Activated naive CD8-positive, alpha-beta T cell treated with anti-CD3 and anti-CD28 coated beads for 36 hours (primary cell): ENCODE measurements around the gene RAD9A. TPM values are rescaled to one million over a fixed set of nuclear protein-coding genes. Genes with fewer than 3 reads are reported as not detected.

Experiments used
- DNase-seq: peaks from one replicate; pipeline ENCODE4 v3.0.0; 2021
- H3K27ac Mint-ChIP-seq: one replicate; pipeline ENCODE4 v1.8.0; 2022; ENCODE audit warnings: mild to moderate bottlenecking, moderate library complexity, mixed read lengths
- H3K27me3 Mint-ChIP-seq: one replicate; pipeline ENCODE4 v1.8.0; 2022; ENCODE audit warnings: mild to moderate bottlenecking, mixed read lengths
- H3K36me3 Mint-ChIP-seq: one replicate; pipeline ENCODE4 v1.8.0; 2021; ENCODE audit warnings: mild to moderate bottlenecking, mixed read lengths
- H3K4me1 Mint-ChIP-seq: one replicate; pipeline ENCODE4 v1.8.0; 2021; ENCODE audit warnings: mixed read lengths
- H3K4me3 Mint-ChIP-seq: one replicate; pipeline ENCODE4 v1.8.0; 2022; ENCODE audit warnings: mild to moderate bottlenecking, moderate library complexity, mixed read lengths
- H3K9me3 Mint-ChIP-seq: one replicate; pipeline ENCODE4 v1.8.0; 2022; ENCODE audit warnings: mixed read lengths
- total RNA-seq, 2 experiments: library from RNA; stranded (reverse); gene quantifications; one replicate each; pipeline ENCODE4 v1.2.3, GENCODE V29; 2021

The RAD9A gene
- total RNA-seq, 2 experiments from 2014 or later = 31.2 to 33.7 TPM

DNA sequence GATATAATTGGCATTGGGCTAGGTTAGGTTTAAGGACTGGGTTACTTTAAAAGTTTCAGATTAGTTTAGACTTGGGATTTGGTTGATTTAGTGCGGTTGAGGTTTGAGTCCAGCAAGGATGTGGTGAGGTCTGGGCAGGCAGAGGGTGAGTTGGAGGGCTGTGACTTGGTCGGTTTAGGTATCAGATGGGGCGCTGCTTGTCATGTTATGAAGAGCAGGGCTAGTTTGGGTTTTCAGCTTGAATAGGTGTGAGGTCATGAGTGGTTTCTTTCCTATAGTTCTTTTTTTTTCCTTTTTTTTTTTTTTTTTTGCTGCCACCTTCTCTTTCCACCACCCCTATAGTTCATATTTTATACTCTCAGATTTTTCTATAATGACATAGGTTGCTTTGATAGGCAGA lies 23.2 kb upstream of the RAD9A start:
- no peak overlapping the region for H3K27ac Mint-ChIP-seq
- H3K27me3 Mint-ChIP-seq = peaks cover 14% of the 10 kb centered on the region
- peaks cover 39% of the 10 kb centered on the region for H3K4me1 Mint-ChIP-seq
- no peaks in the 10 kb centered on the region for H3K9me3 Mint-ChIP-seq
- no peak for DNase-seq
- no peaks in the 10 kb centered on the region for H3K36me3 Mint-ChIP-seq
- no peak overlapping the region for H3K4me3 Mint-ChIP-seq

DNA sequence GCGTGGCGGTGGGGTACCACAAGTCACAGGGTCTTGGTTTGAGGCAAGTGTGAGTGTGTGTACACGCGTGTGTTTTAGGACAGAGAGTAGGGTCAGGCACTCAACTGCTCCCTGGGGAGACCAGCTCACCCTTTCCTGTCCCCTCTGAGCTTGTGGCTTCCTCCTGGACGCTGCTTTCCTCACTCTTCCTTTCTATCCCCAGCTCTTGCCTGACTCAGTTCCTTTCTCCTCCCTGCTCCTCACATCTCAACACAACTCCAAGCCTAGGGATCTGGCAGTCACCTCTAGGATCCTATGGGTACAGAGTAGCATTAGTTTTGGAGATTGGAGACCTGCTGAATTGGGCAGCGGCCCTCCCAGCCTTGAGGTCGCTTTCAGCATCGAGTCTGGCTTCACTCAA lies 22.5 kb upstream of the RAD9A start:
- Mint-ChIP-seq H3K27ac (no peak overlapping the region), H3K4me3 (no peak overlapping the region), H3K9me3 (no peaks in the 10 kb centered on the region), H3K27me3 (peaks cover 18% of the 10 kb centered on the region), H3K4me1 (peaks cover 41% of the 10 kb centered on the region), H3K36me3 (no peaks in the 10 kb centered on the region)
- DNase-seq = no peak

DNA sequence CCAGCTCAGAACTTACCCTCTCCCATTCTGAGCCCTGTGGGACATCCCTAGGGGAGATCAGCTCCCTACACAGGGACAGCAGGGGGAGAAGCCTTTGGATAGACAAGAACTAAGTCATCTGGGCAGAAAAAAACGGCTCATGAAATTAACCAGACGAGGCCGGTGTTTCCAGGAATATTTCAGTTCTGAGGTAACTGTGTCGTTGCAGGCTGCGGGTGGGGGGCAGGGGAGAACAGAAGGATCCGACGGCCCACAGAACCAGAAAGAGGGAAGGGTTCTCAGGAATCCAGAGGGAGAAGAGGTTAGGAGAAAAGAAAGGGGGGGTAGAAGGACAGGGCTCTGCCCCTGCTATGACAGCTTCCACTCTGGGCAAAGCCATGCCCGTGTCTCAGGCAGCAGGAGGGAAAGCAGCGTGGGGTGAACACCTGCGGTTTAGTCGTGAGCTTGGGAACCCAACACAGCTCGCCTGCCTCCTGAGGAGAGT lies 21.9 kb upstream of the RAD9A start:
- no peaks in the 10 kb centered on the region for H3K36me3 Mint-ChIP-seq
- H3K4me3 Mint-ChIP-seq = no peak overlapping the region
- peaks cover 43% of the 10 kb centered on the region for H3K4me1 Mint-ChIP-seq
- H3K9me3 Mint-ChIP-seq = no peaks in the 10 kb centered on the region
- no peak for DNase-seq
- peaks cover 18% of the 10 kb centered on the region for H3K27me3 Mint-ChIP-seq
- no peak overlapping the region for H3K27ac Mint-ChIP-seq

DNA sequence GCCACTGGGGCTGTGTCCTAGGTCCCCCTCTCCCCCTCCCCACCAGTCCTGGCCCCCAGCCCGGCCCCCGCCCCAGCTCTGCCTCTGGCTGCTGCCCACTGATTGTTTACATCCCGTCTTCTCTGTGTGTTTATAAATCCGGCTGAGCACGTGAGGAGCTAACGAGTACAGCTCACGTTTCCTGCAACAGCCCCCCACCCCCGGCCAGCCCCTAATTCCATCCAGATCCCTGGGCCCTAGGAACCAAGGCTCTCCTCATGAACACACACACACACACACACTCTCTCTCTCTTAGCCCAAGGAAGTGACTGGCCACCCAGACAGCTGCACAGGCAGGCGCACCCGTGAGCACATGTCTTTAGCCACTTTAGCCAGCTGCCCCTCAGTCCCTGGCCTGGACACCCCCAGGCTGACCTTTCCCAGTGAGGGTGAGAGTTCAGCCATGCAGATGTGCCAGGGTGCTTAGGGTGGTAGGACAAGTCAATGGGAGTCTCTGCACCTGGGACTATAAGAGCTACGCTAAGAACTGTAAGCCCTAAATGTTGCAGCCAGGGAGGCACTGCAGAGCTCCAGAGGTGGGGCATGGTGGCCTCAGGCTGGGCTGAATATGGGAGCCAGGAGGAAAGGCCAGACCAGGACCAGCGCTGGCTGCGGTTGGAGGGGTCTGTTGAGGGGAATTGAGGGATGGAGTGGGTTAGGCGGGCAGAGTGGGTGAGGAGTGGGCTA lies 21.3 kb upstream of the RAD9A start:
- no peak for DNase-seq
- no peak overlapping the region for H3K4me3 Mint-ChIP-seq
- peaks cover 42% of the 10 kb centered on the region for H3K4me1 Mint-ChIP-seq
- H3K9me3 Mint-ChIP-seq = no peaks in the 10 kb centered on the region
- H3K27me3 Mint-ChIP-seq = peaks cover 20% of the 10 kb centered on the region
- no peaks in the 10 kb centered on the region for H3K36me3 Mint-ChIP-seq
- no peak overlapping the region for H3K27ac Mint-ChIP-seq

DNA sequence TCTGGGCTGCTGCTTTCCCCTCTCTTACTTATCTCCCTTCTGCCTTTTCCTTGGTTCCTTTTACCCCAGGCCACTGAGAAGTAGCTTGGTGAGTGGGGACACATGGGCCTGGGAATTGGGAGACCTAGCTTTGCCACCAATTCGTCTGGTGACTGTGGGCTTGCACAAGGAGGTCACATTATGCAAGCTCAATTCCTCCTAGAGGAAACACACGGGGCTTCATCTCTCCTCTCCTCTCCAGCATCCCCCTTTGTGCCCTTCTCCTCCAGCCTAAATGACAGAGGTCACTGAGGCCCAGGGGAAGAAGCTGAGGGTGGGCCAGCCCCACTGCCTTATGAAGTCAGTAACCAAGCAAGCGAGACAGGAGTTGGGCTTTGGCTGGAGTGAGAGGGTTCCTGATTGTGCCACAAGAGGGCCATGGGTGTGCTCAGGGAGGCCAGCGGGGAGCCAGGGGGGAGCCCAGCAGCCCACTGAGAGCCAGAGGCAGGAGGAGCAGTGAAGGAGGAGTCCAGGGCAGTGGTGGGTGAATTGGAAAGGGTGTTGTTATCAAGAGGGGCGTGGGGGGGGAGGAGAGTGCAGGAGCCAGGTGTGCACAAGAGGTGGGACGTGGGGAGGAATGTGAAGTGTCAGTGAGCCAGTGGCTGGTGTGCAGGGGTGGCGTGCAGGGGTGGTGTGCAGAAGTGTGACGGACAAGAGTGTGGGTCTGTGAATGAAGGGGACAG lies 20.4 kb upstream of the RAD9A start:
- Mint-ChIP-seq H3K27me3 (peaks cover 29% of the 10 kb centered on the region), H3K36me3 (no peaks in the 10 kb centered on the region), H3K4me1 (peaks cover 42% of the 10 kb centered on the region), H3K27ac (no peak overlapping the region), H3K9me3 (no peaks in the 10 kb centered on the region), H3K4me3 (peak overlapping the region; percentile 27)
- no peak for DNase-seq

DNA sequence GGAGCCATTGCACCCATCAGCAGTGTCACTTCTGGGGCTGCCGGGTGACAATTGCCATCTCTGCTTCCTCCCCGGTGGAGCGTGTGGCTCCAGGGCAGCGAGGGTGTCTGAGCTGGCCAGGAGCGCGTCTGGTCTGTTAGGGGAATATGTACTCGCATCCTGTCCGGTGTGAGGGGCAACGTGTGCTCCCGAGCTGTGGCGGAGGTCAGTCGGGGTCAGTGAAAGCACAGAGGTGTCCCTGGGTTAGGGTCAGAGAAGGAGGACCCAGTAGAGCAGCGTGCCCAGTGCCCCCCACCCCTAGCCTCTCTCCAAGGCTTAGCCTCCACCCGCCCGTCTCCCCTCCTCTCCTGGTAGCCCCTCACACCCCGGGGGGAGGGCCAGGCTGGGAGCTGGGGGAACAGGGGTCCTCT lies 19.9 kb upstream of the RAD9A start:
- no peak for DNase-seq
- Mint-ChIP-seq H3K4me3 (peak overlapping the region; percentile 27), H3K27me3 (peaks cover 31% of the 10 kb centered on the region), H3K9me3 (no peaks in the 10 kb centered on the region), H3K27ac (no peak overlapping the region), H3K4me1 (peaks cover 42% of the 10 kb centered on the region), H3K36me3 (no peaks in the 10 kb centered on the region)

DNA sequence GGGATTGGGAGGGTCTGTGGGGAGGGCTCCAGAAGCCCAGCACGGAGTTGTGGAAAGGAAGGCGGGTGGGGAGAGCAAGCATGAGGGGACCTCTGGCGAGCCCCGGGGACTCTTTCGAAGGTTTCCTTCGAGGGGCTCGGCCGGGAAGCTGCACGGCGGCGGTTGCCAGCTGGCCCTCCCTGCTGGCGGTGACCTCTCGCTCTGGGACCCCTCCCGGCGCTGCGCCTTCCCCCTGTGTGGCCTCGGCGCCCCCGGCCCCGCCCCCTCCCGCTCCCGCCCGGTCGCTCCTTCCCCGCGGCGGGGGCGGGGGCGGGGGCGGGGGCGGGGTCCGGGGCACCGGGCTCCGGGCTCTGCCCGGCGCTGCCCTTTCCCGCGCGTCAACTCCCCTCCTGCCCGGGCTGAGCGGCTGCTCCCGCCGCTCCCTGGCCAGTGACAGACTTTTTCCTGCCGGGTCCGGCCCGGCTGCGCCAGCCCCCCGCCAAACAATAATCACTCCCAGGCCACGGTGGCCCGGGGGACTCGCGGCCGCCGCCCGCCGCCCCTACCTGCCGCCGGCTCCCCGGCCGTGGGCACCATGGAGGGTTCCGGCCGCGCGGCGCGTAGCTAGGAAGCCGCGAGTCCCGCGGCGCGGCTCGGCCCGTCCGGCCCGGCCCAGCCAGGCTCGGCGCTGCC lies 19.3 kb upstream of the RAD9A start:
- Mint-ChIP-seq H3K27me3 (peaks cover 31% of the 10 kb centered on the region), H3K36me3 (no peaks in the 10 kb centered on the region), H3K4me1 (peaks cover 42% of the 10 kb centered on the region), H3K4me3 (no peak overlapping the region), H3K27ac (no peak overlapping the region), H3K9me3 (no peaks in the 10 kb centered on the region)
- no peak for DNase-seq

DNA sequence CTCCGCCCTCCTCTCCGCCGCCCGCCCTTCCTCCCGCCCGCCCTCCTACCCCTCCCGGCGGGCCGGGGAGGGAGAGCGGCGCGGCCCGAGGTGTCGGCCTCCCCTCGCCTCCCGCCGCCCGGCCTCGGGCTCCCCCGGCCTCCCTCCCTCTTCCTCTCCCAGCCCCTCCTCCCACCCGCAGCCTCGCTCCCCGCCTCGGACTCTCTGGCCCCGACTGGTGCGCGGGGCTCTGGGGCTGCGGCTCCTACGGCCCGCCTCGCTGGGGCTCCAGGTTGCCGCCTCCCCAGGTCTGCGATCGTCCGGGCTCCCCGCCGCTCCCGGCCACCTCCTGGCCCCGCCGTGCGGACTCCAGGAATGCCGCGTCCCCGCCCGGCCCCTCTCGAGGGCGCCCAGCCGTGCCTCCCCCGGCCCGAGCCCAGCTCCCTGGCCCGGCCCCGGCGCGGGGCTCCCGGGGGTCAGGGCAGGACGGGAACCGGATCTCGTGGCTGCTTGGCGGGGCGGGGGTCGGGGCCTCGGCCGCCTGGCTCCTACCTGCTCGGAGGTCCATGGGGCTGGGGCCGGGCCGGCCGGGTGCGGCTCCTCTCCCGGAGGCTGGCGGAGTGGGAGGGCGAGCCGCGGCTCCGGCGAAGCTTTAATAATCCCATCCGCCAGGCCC lies 18.7 kb upstream of the RAD9A start, which contains the start of gene CLCF1:
TSS of gene CLCF1 (minus strand) at position 606 of the 655 bp plus-strand sequence. CDS start at position 547, 59 bp downstream.
- Mint-ChIP-seq H3K4me3 (peak within 1 kb of the TSS; percentile 75), H3K27me3 (peaks cover 31% of the 10 kb centered on the region), H3K27ac (peak within 1 kb of the TSS; percentile 54), H3K9me3 (no peaks in the 10 kb centered on the region), H3K36me3 (no peaks in the 10 kb centered on the region), H3K4me1 (peaks cover 39% of the 10 kb centered on the region)
- peak; percentile 31 for DNase-seq

DNA sequence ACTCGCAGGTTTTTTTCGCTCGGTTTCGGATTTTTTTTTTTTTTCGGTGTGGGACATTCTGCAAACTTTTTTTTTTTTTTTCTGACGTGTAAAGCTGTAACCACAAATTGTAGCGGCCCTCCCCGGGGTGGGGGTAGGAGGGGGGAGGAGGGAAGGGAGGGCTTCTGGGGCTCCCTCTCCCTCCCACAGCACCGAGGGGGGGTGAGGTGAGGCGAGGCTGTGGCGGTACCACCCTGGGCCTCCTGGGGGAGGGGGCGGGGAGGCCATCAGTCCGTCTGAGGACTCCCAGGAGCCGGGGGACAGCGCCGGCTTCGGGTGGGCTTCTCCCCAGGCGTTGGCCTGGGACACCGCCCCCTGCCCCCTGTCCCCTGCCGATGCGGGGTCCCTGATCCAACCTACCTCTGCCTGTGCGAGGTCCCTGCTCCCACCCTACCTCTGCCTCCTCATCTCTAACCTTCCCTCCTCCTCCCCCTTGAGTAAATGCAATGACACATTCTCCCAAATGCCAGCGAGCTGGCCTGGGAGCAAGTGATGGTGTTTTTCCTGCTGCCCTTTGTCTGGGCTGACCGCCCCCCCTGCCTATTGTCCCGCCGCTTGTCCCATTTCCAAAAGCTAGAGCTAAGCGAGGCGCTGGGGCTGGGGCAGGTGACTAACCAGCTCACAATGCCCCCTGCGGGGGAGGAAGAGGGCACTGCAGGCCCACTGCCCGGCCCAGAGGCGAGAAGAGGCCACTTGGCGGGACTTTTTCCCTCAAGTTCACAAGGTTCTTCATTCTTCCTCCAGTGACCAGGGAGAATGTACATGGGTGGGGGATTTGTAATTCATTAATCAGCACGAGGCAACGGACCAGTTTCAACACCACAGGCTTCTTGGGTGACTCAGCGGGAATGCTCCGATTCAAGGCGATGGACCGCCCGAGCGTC lies 17.9 kb upstream of the RAD9A start:
- Mint-ChIP-seq H3K4me3 (peak overlapping the region; percentile 75), H3K27ac (peak overlapping the region; percentile 54), H3K36me3 (no peaks in the 10 kb centered on the region), H3K27me3 (peaks cover 31% of the 10 kb centered on the region), H3K9me3 (no peaks in the 10 kb centered on the region), H3K4me1 (peaks cover 31% of the 10 kb centered on the region)
- DNase-seq = peak; percentile 56

DNA sequence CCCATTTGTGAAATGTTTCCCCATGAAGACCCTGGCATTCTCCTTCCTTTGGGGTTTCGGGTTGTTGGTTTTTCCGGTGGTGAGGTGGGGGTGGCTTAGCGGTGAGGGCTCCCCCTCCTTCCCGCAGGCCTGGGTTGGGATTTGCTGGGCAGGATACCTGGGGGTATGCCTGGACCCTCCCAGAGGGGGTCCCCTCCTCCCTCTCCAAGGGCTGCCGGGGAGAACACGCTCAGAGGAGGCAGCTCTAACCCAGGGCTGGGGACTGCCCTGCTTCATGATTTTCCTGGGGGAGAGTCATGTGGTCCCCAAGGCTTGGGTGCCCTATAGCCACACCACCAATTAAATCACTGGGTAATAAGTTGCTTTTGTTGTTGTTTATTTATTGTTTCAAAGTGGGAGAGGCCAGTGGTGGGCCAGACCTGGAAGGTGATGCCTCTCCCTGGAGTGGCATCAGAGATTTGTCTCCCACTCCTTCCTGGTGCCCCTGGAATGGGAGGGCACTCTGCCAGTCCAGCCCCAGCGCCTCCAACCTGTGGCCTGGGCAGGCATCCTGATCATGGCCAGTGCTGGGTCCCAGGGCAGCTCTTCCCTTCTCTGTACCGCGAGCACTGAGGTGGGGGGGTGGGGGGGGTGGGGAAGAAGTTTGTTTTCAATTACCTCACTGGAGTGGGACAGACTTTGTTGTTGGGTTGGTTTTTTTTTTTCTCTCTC lies 17.1 kb upstream of the RAD9A start:
- Mint-ChIP-seq H3K4me1 (peaks cover 28% of the 10 kb centered on the region), H3K9me3 (no peaks in the 10 kb centered on the region), H3K36me3 (no peaks in the 10 kb centered on the region), H3K27ac (no peak overlapping the region), H3K27me3 (peaks cover 31% of the 10 kb centered on the region), H3K4me3 (no peak overlapping the region)
- no peak for DNase-seq

DNA sequence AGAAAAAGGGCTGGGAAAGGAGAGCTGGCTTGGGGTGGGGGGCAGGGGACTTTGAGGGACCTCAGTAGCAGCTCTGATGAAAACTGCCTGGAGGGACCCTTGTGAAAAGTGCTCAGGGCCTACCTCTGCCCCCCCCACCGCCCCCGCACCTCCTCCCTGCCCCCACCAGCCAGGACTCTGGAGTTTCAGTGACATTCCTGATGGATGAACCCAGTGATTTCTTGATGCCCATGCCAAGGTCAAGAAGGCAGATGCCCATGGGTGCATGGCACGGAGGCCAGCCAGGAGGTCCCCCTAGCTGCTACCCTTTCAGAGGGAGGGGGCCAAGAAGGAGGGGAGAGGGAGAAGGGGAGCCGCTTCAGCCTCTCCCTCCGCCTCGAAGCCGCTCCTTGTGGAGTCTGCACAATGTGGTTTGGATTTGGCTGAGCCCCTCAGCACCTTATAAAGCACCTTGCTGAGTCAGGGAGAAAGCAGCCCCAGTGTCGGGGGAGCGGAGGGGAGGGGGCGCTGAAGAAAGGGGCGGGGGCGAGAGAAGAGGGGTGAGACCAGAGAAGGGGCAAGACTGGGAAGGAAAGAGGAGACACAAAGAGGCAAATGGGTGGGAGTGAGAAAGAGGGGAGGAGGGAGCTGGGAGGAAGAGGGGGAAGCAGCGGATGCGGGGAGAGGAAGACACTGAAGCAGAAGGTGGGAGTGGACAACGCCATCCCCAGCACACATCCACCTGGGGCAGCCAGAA lies 16.3 kb upstream of the RAD9A start:
- no peak overlapping the region for H3K4me3 Mint-ChIP-seq
- peaks cover 24% of the 10 kb centered on the region for H3K4me1 Mint-ChIP-seq
- no peaks in the 10 kb centered on the region for H3K36me3 Mint-ChIP-seq
- H3K9me3 Mint-ChIP-seq = no peaks in the 10 kb centered on the region
- no peak for DNase-seq
- H3K27me3 Mint-ChIP-seq = peaks cover 29% of the 10 kb centered on the region
- no peak overlapping the region for H3K27ac Mint-ChIP-seq

DNA sequence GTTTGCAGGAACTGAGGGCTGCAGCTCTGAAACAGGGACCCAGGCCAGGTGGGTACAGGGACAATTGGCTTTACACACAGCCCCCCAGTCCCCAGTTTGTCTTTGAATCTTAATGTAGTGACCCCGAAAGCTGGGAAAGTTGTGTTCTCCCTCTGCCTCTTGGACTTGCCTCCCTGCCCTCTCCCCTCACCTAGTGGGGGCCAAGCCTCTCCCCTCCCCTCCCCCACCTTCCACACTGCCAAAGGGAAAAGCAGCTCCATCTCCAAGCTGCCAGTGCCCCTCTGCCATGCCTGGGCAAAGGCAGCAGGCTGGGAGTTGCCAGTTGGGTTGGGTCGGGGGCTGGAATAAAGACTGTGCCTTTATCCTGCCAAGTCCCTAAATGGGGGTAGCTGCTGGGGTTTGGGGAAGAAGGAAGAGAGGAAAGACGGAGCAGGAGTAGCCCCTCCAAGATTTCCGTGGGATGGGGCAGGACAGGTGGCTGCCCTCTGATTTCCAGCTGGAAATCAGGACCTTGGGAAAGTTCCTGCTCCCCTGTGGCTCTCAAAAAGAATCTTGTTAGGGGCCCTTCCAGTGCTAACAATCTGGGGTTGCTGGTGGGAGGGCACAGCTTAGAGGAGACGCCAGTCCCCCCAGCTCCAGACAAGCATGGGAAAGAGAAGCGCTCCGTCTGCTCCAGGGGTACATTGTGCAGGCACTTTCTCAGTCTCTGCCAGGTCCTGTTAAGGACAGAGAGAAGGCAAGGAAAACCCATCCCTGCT lies 15.5 kb upstream of the RAD9A start:
- Mint-ChIP-seq H3K27me3 (peaks cover 24% of the 10 kb centered on the region), H3K36me3 (no peaks in the 10 kb centered on the region), H3K9me3 (no peaks in the 10 kb centered on the region), H3K4me3 (no peak overlapping the region), H3K4me1 (peaks cover 19% of the 10 kb centered on the region), H3K27ac (no peak overlapping the region)
- no peak for DNase-seq
